Thoracic aorta (tissue), 2 donors: ENCODE data around the gene SALL3. TPM values are rescaled to one million over a fixed set of nuclear protein-coding genes. Genes with fewer than 3 reads are reported as not detected.
"Not testable (repeated sequence)": the region's sequence is repeated elsewhere in the genome, so short reads cannot be mapped to it uniquely, and the experiment has no call there.

ENCODE experiments used
- ATAC-seq: fragments of 150-250 bp; one replicate; pipeline ENCODE4 v1.8.0; 2017; ENCODE audit warnings: low read depth; ENCODE audit not compliant: insufficient number of reproducible peaks, low FRiP score
- DNase-seq: peaks from one replicate; pipeline ENCODE4 v3.0.0-alpha.2; 2020; ENCODE audit warnings: low spot score
- H3K27ac ChIP-seq, 2 donors: fragments of 200-600 bp; sonication (generic); 1 replicate in 1 of 2; 2 replicates in 1 of 2; pipeline ENCODE4 v1.5.1; 2016; ENCODE audit warnings: mild to moderate bottlenecking in 2 of 2, moderate library complexity in 2 of 2
- H3K27me3 ChIP-seq: fragments of 200-600 bp; sonication (generic); replicated peaks from 2 replicates; pipeline ENCODE4 v1.6.0; 2016; ENCODE audit warnings: mild to moderate bottlenecking; ENCODE audit not compliant: insufficient read depth
- H3K36me3 ChIP-seq: fragments of 200-600 bp; sonication (generic); one replicate; pipeline ENCODE4 v1.5.1; 2016
- H3K4me1 ChIP-seq, 2 donors: fragments of 200-600 bp; sonication (generic); 1 replicate in 1 of 2; 2 replicates in 1 of 2; pipeline versions ENCODE4 v1.5.1 to v1.6.0; 2016; ENCODE audit warnings: low read depth in 2 of 2, mild to moderate bottlenecking in 1 of 2; ENCODE audit not compliant: control insufficient read depth in 1 of 2
- H3K4me3 ChIP-seq: fragments of 200-600 bp; sonication (generic); 2 replicates; pipeline ENCODE4 v1.5.1; 2016; ENCODE audit warnings: mild to moderate bottlenecking
- H3K9me3 ChIP-seq: fragments of 200-600 bp; sonication (generic); 2 replicates; pipeline ENCODE4 v1.5.1; 2016
- CTCF ChIP-seq: fragments of 200-600 bp; sonication (generic); IDR thresholded peaks from one replicate; pipeline ENCODE4 v1.5.1; 2019; ENCODE audit warnings: antibody characterized with exemption
- total RNA-seq, 2 donors: library from RNA; depleted of rRNA; stranded (reverse); fragments of >200 nt; gene quantifications; one replicate each; pipeline versions ENCODE4 v1.1.0 to v1.2.3, GENCODE V29; 2016

Gene SALL3
- total RNA-seq, 2 donors from 2014 or later, result not detected

GRCh38 chr18:78962098-78962497, 17.5 kb upstream of the SALL3 start:
- Histone ChIP-seq H3K27me3 (no peaks in the 10 kb centered on the region), H3K9me3 (no peaks in the 10 kb centered on the region), H3K36me3 (no peaks in the 10 kb centered on the region), H3K27ac (no peak overlapping the region), H3K4me1 (no peaks in the 10 kb centered on the region), H3K4me3 (no peak overlapping the region)
- TF ChIP-seq CTCF, result no peak
- ATAC-seq, result no peak
- DNase-seq, result no peak

- not testable (repeated sequence) for H3K9me3 ChIP-seq, H3K27me3 ChIP-seq, DNase-seq, ATAC-seq, H3K36me3 ChIP-seq, H3K4me1 ChIP-seq, H3K27ac ChIP-seq, H3K4me3 ChIP-seq
Measured at GRCh38 chr18:78964727-78965126, 14.9 kb upstream of the SALL3 start.

- ATAC-seq (no peak), DNase-seq (no peak)
- TF ChIP-seq CTCF, result no peak
- H3K36me3 ChIP-seq, result no peaks in the 10 kb centered on the region
- H3K27ac ChIP-seq, result no peak overlapping the region
- H3K27me3 ChIP-seq, result no peaks in the 10 kb centered on the region
- no peaks in the 10 kb centered on the region for H3K4me1 ChIP-seq
- no peak overlapping the region for H3K4me3 ChIP-seq
- H3K9me3 ChIP-seq, result no peaks in the 10 kb centered on the region
Measured at GRCh38 chr18:78965260-78965659, 14.4 kb upstream of the SALL3 start.

- ATAC-seq (no peak), DNase-seq (no peak)
- TF ChIP-seq CTCF, result no peak
- Histone ChIP-seq H3K9me3 (no peaks in the 10 kb centered on the region), H3K4me1 (no peaks in the 10 kb centered on the region), H3K36me3 (no peaks in the 10 kb centered on the region), H3K4me3 (no peak overlapping the region), H3K27me3 (no peaks in the 10 kb centered on the region), H3K27ac (no peak overlapping the region)
Measured at GRCh38 chr18:78965917-78966792, 13.5 kb upstream of the SALL3 start.

GRCh38 chr18:78966793-78967106, 12.9 kb upstream of the SALL3 start:
- H3K4me1 ChIP-seq, result no peaks in the 10 kb centered on the region
- H3K27ac ChIP-seq, result no peak overlapping the region
- ATAC-seq, result no peak
- no peak for TF ChIP-seq CTCF
- H3K36me3 ChIP-seq, result no peaks in the 10 kb centered on the region
- H3K4me3 ChIP-seq, result no peak overlapping the region
- no peaks in the 10 kb centered on the region for H3K9me3 ChIP-seq
- no peak for DNase-seq
- H3K27me3 ChIP-seq, result no peaks in the 10 kb centered on the region

GRCh38 chr18:78967692-78968091, 11.9 kb upstream of the SALL3 start:
- no peaks in the 10 kb centered on the region for H3K9me3 ChIP-seq
- H3K27me3 ChIP-seq, result no peaks in the 10 kb centered on the region
- H3K36me3 ChIP-seq, result no peaks in the 10 kb centered on the region
- TF ChIP-seq CTCF, result no peak
- no peak for DNase-seq
- ATAC-seq, result no peak
- H3K4me1 ChIP-seq, result no peaks in the 10 kb centered on the region
- no peak overlapping the region for H3K27ac ChIP-seq
- no peak overlapping the region for H3K4me3 ChIP-seq
